Hematopoietic multipotent progenitor cell (in vitro differentiated cells): Measurements from ENCODE around the gene SOX15. TPM values are rescaled to one million over a fixed set of nuclear protein-coding genes. Genes with fewer than 3 reads are reported as not detected.

Source experiments
- DNase-seq, 3 donors: peaks; one replicate each; pipeline ENCODE4 v3.0.0-alpha.2; 2011 to 2015; ENCODE audit warnings: low read depth in 2 of 3, low spot score in 2 of 3
- total RNA-seq: library from RNA; depleted of rRNA; stranded (reverse); fragments of >200 nt; gene quantifications from one replicate; pipeline ENCODE4 v1.2.3, GENCODE V29; 2012

The SOX15 gene
- total RNA-seq, 1 donor: 0.81 TPM

DNA sequence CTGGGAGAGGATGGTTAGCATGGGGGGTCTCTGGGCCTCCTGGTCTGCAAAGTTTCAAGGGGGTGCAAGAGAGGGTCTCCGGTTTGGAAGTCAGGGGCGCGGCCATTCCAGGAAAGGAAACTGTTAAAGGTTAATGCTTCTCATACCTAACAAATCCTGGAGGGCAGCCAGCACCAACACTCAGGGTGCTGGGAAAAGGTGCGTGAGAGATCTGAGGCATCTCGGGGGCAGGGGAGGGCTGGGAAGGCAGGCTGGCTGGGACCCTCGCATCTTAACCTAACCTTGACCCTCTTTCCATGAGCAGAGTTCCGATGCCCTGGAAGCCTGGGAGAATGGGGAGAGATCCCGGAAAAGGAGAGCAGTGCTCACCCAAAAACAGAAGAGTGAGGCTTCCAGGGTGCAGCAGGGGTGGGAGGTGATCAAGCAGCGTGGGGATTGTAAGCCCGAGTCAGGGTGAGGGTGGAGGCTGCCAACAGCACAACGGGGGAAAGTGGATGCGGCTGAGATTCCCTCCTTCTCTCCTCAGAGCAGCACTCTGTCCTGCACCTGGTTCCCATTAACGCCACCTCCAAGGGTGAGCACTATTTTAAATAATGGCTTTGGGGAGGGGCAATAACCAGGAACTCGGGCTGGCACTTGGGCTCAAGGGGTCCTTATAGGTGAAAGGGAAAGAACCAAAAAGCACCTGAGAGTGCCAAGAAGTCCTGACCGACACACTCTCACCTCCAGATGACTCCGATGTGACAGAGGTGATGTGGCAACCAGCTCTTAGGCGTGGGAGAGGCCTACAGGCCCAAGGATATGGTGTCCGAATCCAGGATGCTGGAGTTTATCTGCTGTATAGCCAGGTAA, 30.3 kb downstream of the SOX15 start:
- no peak for DNase-seq

DNA sequence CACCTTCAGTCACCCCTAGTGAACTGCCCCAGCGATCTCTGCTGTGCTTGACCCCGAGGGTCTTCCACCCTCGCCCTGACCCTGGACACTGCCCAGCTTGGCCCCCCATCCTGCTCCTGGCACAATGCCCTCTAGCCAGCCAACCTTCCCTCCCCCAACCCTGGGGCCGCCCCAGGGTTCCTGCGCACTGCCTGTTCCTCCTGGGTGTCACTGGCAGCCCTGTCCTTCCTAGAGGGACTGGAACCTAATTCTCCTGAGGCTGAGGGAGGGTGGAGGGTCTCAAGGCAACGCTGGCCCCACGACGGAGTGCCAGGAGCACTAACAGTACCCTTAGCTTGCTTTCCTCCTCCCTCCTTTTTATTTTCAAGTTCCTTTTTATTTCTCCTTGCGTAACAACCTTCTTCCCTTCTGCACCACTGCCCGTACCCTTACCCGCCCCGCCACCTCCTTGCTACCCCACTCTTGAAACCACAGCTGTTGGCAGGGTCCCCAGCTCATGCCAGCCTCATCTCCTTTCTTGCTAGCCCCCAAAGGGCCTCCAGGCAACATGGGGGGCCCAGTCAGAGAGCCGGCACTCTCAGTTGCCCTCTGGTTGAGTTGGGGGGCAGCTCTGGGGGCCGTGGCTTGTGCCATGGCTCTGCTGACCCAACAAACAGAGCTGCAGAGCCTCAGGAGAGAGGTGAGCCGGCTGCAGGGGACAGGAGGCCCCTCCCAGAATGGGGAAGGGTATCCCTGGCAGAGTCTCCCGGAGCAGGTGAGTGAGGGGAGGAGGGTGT, 31.2 kb downstream of the SOX15 start, which contains the start of gene TNFSF13:
Gene TNFSF13, plus strand, starts transcription at position 207 of the 776 bp plus-strand sequence. Its CDS starts 290 bp downstream, at position 497.
- DNase-seq: peak in 2 of 3 donors; percentile 60 to 81

DNA sequence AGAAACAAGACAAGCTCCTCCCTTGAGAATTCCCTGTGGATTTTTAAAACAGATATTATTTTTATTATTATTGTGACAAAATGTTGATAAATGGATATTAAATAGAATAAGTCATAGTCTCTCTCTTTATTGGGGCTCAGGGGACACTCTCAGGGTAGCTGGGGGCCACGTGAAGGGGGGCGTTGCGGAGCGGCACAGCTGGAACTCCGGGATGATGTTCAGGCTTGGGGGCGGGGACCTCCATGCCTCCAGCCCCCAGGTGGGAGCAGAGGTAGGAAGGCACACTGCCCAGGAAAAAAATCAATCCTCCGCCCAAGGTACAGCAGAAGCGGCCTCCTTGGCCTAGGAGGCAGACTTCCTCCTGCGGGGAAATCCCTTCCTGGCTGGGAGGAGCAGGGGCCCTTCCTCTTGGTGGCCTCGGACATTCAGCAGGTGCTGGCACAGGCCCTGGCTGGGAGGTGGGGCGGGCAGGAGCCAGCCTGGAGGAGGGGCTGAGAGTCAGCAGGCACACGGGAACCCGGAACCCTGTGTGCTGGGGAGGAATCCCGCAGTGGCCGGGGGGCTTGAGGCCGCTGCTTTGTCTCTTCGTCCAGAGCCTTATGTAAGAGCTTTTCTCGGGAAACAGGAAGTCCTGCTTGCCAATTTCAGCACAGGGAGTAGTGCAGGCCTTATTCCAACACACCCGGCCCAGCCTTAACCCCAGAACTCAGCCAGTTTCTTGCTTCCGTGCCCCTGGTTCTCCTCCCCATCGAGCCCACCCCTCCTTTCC, 31.9 kb downstream of the SOX15 start:
- peak in 2 of 3 donors; percentile 69 to 81 for DNase-seq

DNA sequence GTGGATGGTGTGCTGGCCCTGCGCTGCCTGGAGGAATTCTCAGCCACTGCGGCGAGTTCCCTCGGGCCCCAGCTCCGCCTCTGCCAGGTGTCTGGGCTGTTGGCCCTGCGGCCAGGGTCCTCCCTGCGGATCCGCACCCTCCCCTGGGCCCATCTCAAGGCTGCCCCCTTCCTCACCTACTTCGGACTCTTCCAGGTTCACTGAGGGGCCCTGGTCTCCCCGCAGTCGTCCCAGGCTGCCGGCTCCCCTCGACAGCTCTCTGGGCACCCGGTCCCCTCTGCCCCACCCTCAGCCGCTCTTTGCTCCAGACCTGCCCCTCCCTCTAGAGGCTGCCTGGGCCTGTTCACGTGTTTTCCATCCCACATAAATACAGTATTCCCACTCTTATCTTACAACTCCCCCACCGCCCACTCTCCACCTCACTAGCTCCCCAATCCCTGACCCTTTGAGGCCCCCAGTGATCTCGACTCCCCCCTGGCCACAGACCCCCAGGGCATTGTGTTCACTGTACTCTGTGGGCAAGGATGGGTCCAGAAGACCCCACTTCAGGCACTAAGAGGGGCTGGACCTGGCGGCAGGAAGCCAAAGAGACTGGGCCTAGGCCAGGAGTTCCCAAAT, 32.6 kb downstream of the SOX15 start:
- DNase-seq: no peak

DNA sequence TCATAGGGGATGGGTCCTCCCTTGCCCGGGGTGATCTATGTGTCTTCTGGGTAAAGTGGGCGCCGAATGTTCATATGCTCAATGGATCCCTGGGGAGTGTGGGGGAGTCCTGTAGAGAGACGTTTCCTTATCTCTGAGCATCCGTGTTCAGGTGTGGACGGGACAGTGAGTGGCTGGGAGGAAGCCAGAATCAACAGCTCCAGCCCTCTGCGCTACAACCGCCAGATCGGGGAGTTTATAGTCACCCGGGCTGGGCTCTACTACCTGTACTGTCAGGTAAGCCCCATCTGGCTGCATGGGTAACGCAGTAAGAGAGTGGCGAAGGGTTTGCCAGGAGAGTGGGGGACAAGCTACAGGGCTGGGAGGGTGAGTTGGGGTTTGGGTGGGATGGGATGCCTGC, 33.3 kb downstream of the SOX15 start:
- no peak for DNase-seq

DNA sequence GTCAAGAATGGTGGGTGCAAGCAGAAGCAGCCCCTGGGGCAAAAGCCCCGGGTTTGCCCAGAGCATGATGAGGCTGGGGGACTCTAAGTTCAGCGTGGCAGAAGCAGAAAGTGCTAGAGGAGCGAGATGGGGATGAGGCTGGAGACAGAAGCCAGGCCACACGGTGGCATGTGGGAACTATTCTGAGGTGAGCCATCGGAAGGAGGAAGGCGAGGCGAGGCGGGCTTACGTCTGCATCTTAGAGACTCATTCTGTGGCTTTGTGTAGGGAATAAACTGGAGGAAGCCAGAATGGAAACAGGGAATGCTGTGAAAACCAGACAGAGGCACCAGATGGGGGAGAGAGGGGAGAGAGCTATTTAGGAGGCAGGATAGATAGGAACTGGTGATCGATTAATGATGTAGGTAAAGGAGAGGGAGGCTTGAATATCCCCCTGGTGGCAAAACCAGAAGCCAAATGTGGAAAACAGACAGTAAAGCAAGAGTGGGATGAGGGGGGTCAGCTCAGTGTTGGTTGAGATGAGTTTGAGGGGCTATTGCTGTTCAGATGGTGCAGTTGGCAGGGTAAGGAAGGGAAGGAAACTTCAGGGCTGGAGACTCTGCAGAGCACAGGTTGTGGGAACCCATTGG, 34.5 kb downstream of the SOX15 start:
- DNase-seq: no peak

DNA sequence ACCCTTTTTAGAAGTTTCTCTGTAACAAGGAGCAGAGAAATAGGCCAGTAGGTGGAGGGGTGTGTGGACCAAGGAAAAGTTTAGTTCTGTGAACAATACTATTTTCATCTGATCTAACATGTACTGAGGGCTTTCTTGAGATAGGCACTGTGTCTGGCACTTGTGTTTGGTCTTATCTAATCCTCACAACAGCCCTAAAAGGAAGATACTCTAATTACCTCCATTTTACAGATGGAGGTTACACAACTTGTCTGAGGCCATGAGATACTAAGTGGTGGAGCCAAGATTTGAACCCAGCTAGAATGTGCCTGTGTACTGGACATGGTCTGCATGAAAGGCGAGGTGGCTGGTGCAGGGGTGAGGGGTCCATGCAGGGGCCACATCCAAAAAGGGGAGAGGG, 36.5 kb downstream of the SOX15 start:
- no peak for DNase-seq

DNA sequence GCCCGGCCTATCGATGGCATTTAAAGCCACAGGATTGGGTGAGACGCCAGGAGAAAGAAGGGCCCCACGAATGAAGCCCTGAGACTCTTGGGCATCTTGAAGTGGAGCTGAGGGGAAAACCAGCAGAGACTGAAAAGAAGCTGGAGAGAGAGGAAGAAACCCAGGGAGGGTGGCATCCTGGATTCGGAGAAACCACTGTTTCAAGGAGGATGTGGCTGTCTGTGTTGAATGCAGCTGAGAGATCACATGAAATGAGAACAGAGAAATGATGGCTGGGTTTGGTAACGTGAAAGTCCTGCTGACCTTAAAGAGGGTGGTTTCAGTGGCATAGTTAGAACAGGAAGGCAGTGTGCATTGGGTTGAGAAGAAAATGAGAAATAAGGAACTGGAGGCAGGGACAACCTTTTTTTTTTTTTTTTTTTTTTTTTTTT, 37.3 kb downstream of the SOX15 start:
- DNase-seq: peak in 2 of 3 donors; percentile 74 to 85

DNA sequence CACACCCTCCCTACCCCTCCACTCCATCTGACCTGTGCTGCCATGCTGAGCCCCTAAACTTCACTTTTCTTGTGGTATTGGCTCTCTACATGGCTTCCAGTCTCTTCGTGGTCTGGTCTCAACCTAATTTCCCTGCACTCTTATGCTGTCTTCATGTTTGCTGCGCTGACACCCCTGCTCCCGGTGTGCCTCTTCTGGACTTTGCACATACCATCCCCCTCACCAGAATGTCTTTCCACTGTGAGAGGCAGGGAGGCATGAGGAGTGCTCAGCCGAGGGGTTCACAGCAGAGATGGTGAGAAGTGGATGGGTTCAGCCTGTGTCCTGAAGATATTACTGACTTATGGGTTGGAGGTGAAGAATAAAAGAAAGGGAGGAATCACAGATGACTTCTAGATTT, 38.5 kb downstream of the SOX15 start:
- no peak for DNase-seq

DNA sequence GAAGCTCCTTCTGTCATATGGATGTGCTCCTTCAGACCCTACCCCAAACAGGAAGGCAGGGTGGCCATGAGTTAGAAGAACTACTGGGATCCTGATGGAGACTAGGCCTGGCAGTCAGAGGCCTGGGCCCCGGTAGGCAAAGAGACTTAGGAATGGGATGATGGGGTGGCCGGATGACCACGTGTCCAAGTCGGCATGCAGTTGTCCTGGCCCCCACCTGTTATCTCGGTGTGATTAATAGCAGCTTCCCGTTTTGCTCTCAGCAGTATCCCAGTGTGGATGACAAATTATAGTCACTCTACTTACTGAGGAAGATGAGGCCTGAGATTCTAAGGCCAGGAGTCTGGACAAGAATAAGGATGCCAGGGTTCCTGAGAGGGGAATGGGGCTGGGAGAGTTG, 39.5 kb downstream of the SOX15 start:
- DNase-seq: no peak

DNA sequence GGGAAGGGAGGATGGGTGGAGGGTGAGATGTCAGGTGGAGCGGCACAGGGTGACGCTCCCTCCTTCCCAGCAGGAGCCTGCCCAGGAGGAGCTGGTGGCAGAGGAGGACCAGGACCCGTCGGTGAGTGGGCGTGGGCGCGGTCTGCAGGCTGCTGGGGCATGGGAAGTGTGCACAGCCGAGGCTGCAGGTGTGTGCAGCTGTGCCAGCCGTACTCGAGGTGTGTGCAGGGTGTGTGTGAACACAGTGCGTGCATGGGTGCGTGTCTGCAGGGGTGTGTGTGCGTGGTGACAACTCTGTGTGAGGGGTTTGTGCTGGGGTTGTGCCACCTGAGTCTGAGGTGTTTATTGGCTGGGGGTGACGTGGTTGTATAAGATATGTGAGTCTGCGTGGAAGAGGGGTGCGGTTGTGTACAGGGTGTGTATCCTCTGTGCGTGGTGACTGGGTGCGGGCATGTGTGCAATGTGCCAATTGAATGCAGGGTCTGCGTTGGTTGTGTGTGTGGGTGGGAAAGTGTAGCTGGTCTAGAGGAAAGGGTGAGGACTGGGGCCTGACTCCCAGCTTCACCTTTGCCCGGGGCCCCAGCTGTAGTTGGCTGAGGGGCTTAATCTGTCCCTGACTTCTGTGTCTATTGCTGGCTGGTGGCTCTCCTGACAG, 40.4 kb downstream of the SOX15 start:
- no peak for DNase-seq

DNA sequence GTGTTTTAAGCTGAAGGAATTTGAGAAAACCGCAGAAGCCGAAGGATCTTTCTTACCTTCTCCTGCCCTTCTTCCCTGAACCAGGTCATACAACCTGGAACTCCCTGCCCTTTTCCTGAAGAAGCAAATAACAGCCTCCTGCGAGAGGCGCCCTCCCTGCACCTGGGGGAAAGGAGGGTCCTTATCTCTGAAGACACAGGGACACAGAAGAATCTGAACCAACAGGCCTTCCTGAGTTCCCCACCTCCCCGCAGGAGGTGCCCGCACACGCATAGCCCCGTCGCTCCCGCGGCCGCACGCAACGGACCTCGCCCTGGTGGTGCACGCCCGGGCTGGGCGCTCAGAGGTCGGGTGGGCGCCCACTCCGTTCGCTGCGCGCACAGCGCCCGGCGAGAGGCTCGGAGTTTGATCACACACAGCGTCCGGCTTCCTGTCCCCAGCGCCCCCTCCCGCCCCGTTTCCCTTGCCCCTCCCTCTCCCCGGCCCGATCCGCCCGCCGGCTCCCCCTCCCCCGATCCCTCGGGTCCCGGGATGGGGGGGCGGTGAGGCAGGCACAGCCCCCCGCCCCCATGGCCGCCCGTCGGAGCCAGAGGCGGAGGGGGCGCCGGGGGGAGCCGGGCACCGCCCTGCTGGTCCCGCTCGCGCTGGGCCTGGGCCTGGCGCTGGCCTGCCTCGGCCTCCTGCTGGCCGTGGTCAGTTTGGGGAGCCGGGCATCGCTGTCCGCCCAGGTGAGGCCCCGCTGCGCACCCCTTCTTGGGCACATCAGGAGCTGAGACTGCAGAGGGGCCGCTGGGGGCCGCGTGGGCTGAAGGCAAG, 41.1 kb downstream of the SOX15 start, which contains the start of gene TNFSF12:
Gene TNFSF12, plus strand, starts transcription at position 474 of the 816 bp plus-strand sequence. Its CDS starts 96 bp downstream, at position 570.
- DNase-seq: peak in 2 of 3 donors; percentile 49 to 66

DNA sequence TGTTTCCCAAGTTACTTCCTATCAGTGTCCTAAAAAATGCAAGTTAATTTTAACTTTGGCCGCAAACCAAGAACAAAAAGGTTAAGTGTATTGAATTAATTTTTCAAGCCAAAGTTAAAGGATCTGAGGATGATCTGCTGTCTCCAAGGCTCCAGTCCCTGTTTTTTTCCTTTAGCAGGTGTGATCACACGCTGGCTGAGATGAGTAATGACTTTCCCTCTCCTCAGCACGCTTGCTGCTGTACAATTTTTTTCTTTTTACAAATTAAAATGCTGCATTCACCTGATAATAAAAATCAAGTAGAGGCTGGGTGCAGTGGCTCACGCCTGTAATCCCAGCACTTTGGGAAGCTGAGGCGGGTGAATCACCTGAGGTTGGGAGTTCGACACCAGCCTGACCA, 45.0 kb downstream of the SOX15 start:
- no peak for DNase-seq

DNA sequence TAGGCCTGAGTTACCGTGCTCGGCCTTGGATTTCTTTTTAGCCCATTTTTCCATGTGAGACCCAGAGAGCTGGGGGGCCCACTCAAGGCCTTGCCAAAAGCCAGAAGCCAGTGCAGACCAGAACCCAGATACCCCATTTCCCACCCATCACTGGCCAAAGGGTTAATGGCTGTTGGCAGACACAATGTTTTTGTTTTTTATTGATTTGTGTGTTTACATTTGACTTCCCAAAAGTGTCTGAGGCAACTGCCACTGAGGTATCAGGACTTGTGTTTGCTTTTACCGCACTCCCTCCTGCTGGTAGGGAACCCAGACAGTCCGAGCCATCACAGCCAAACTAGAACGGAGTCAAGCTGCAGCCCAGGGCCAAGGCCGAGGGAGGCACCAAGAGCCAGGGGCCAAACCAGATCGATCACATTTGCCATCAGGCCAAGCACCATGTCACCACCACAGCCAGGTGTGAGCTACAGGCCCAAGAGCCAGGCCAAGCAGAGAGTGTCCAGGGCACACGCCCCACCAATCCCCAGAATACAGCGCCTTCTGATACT, 48.7 kb downstream of the SOX15 start:
- no peak for DNase-seq

DNA sequence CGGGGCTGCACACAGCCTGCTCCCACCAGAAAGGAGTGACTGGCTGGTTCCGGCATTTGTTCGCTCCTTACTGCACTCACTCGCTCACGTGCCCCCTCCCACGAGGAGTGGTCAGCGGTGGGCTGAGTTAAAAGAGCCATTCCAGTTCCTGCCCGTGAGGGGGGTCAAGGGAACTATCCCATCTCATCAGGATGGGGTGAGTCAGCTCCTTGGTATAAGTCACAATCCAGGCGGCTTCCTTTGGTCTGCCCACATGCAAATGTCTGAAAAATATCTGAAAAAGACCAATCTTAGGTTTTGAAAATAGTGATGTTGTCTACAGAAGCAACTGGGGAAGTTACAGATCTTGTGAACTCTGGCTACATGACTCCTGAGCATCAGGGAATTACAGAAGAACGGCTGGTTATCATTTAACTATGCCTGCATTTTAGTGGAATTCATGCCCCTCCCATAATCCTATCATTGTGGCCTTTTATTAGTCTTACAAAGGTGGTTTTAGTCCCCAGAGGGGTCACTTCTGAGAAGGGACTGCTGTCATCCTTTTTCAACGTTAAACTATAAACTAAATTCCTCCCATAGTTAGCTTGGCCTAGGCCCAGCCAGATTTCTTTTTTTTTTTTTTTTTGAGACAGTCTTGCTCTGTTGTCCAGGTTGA, 50.9 kb downstream of the SOX15 start:
- no peak for DNase-seq
